Urinary bladder (tissue), 4 donors: ENCODE data around the gene SFI1. TPM values are rescaled to one million over a fixed set of nuclear protein-coding genes. Genes with fewer than 3 reads are reported as not detected.
"Not testable (repeated sequence)": the region's sequence is repeated elsewhere in the genome, so short reads cannot be mapped to it uniquely, and the experiment has no call there.

ENCODE experiments used
- DNase-seq: peaks from one replicate; pipeline ENCODE4 v3.0.0-alpha.2; 2015; ENCODE audit errors: extremely low spot score
- H3K27ac ChIP-seq: one replicate; pipeline ENCODE4 v1.5.1; 2013; ENCODE audit warnings: low read depth, mild to moderate bottlenecking, moderate library complexity
- H3K36me3 ChIP-seq: one replicate; pipeline ENCODE4 v1.6.1; 2013; ENCODE audit warnings: mild to moderate bottlenecking, moderate library complexity; ENCODE audit not compliant: insufficient read depth
- H3K4me1 ChIP-seq: one replicate; pipeline ENCODE4 v1.6.1; 2013; ENCODE audit warnings: mild to moderate bottlenecking, moderate library complexity; ENCODE audit not compliant: insufficient read depth
- H3K4me3 ChIP-seq: one replicate; pipeline ENCODE4 v1.5.1; 2013; ENCODE audit warnings: low read depth, low read length
- WGBS: extraction: QIAGEN DNeasy Blood & Tissue Kit; methylation state at CpG from one replicate; pipeline ENCODE4 v1.1.7; 2013; 5-methylcytosine and 5-hydroxymethylcytosine counted together
- polyA plus RNA-seq: library from polyadenylated mRNA; stranded (reverse); fragments of 200-250 nt; gene quantifications from one replicate; pipeline ENCODE4 v1.2.3, GENCODE V29; 2013
- total RNA-seq: library from RNA; depleted of rRNA; stranded (reverse); fragments of >200 nt; gene quantifications from one replicate; pipeline ENCODE4 v1.2.3, GENCODE V29; 2014
- donor health status: healthy with polysubstance abuse.
- donor health status: healthy.

The SFI1 gene
- total and polyA plus RNA-seq, 2 donors = 14.6 to 22.7 TPM

DNA sequence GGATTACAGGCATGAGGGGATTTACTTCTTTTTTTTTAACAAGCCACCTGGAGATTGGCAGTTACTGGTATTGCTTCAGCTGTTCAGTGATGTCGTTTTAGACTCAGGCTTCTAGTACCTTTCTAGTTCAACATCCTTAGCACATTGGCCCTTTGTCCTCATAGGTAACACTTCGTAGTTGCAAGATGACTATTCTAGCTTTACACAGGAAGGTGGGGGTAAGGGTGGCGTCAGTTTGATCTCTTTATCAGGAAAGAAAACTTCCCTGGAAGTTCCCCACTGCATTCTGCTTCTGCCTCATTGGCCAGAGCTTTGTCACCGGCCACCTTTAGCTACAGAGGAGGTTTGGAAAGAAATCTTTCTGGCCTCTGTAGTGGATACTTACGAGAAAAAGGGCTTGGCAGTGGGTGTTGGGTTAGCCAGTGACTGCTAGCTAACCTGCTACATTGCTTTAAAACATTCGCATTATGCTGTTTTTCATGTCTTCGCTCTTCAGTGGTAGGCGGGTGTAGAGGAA is 40.7 kb downstream of the SFI1 start:
- Histone ChIP-seq H3K4me1 (no peaks in the 10 kb centered on the region), H3K4me3 (no peak overlapping the region), H3K27ac (no peak overlapping the region), H3K36me3 (no peaks in the 10 kb centered on the region)
- WGBS = 83% methylated on average over 8 of the region's 8 CpGs
- DNase-seq = no peak

DNA sequence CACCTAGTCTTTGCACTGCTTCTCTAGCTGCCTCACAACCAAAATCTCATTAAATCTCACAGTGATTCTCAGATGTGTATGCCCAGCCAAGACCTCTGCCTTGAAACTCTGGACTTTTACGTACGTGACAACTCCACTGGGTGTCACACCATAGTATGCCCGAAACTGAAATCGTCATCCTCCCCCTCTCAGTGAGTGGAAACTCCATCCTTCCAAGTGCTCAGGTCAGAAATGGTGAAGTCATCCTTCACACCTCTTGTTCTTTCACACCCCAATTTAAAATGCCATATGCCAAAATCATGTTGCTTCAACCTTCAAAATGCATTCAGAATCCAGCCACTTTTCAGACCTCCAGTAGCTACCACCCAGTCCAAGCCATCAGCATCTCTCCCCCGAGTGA is 42.5 kb downstream of the SFI1 start:
- H3K4me1 ChIP-seq = no peaks in the 10 kb centered on the region
- no peak overlapping the region for H3K27ac ChIP-seq
- DNase-seq = no peak
- 87% methylated on average over 5 of the region's 5 CpGs for WGBS
- H3K4me3 ChIP-seq = no peak overlapping the region
- H3K36me3 ChIP-seq = no peaks in the 10 kb centered on the region

DNA sequence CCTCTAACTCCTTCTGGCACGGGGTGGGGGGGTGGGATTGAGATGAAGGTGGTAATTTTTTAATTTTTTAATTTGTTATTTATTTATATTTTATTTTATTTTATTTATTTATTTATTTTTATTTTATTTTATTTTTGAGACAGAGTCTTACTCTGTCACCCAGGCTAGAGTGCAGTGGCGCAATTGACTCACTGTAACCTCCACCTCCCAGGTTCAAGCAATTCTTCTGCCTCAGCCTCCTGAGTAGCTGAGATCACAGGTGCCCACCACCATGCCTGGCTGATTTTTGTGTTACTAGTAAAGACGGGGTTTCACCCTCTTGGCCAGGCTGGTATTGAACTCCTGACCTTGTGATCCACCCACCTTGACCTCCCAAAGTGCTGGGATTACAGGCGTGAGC is 43.8 kb downstream of the SFI1 start:
- 97% methylated on average over 4 of the region's 4 CpGs for WGBS
- H3K4me1 ChIP-seq, H3K4me3 ChIP-seq, H3K27ac ChIP-seq, H3K36me3 ChIP-seq, DNase-seq: not testable (repeated sequence)

DNA sequence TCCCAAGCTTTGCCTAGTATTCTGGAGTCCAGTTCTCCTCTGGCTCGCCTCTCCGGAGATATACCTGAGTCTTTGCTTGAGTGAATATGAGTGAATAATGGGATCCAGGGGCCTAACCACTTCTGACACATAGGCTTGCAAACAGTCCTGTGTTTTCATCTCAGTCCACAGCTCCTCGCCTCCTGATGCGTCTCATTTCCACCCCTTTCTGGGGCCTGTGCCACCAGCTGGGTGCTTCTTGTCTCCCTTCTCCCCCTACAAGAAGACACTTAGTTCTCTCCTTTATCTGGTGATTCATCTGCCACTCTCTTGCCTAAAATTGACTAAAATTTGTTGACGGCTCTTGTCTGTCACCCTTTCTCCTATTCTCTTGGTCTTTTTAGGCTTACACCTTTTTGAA is 44.6 kb downstream of the SFI1 start:
- H3K4me1 ChIP-seq = no peaks in the 10 kb centered on the region
- no peak for DNase-seq
- H3K4me3 ChIP-seq = no peak overlapping the region
- H3K27ac ChIP-seq = no peak overlapping the region
- H3K36me3 ChIP-seq = no peaks in the 10 kb centered on the region
- 98% methylated on average over 5 of the region's 5 CpGs for WGBS

DNA sequence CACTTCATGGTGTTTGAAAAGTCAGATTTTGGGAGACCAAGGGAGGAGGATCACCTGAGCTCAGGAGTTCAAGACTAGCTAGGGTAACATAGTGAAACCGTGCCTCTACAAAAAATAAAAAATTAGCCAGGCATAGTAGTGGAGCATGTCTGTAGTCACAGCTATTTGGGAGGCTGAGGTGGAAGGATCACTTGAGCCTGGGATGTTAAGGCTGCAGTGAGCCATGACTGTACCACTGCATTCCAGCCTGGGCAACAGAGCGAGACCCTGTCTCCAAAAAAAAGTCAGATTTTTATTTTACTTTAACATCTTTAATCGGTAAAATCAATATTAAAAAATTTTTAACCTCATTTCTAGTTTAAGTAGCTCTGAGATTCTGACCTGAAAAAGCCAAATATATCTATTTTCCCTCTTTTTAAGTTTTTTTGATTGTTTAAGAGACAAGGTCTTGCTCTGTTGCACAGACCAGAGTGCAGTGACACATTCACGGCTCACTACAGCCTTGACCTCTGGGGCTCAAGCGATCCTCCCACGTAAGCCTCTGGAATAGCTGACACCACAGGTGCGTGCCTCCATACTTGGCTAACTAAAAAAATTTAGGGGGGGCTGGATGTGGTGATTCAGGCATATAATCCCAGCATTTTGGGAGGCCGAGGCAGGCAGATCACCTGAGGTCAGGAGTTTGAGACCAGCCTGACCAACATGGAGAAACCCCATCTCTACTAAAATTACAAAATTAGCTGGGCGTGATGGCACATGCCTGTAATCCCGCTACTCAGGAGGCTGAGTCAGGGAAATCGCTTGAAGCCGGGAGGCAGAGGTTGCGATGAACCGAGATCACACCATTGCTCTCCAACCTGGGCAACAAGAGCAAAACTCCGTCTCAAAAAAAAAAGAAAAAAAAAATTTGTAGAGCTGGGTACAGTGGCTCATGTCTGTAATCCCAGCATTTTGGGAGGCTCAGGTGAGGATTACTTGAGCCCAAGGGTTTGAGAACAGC is 48.4 kb downstream of the SFI1 start:
- no peak overlapping the region for H3K4me3 ChIP-seq
- H3K27ac ChIP-seq = no peak overlapping the region
- no peak for DNase-seq
- no peaks in the 10 kb centered on the region for H3K4me1 ChIP-seq
- WGBS = 94% methylated on average over 15 of the region's 15 CpGs
- no peaks in the 10 kb centered on the region for H3K36me3 ChIP-seq

DNA sequence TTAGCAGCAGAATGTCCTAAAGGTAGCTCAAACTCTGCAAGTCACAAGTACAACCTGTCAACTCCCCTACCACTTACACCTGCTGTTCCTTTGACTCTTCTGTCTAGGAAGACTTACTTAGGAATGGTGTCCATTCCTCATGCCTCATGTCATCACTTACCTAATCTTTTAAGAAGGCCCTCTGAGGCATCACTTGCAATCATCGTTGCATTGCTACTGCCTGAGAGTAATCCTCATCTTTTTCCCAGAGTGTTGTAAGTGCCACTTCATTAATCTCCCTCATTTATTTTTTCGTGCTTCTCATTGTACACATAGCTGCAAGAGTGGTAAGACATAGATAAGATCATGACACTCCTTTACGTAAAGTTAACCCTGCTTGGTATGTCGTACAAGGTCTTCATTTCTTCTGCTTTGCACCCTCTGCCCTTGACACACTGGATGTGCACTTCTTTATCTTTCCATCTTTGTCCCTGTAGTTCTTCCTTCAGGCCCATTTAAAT is 54.6 kb downstream of the SFI1 start:
- 72% methylated on average over 4 of the region's 4 CpGs for WGBS
- DNase-seq = no peak
- Histone ChIP-seq H3K4me3 (no peak overlapping the region), H3K27ac (no peak overlapping the region), H3K4me1 (no peaks in the 10 kb centered on the region), H3K36me3 (peaks cover 5% of the 10 kb centered on the region)

DNA sequence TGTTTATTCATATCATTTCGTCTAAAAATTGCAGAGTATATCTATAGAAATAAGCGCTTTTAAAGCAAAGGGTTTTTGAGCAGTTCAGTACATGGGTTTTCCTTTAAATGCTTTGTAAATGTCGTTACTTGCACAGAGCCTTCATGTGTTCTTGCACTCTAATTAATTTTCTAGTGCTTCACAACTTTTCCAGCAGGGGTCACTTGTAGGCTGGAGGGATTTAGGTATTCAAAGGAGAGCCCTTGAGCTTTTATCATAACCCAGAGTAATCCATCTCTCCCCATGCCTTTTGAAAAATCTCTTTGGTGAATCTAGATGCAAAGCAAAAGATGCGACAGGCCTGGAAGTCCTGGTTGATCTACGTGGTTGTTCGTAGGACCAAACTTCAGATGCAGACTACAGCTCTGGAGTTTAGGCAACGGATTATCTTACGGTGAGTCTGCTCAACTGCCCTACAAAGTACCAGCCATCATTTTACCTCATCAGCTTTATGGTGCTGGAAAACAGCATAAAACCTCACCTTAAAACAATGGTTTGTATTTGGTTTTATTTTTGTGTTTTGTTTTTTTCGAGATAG is 60.4 kb downstream of the SFI1 start:
- H3K4me1 ChIP-seq = no peaks in the 10 kb centered on the region
- WGBS = 72% methylated on average over 9 of the region's 9 CpGs
- H3K27ac ChIP-seq = no peak overlapping the region
- H3K36me3 ChIP-seq = no peaks in the 10 kb centered on the region
- DNase-seq = peak; percentile 7
- H3K4me3 ChIP-seq = no peak overlapping the region

DNA sequence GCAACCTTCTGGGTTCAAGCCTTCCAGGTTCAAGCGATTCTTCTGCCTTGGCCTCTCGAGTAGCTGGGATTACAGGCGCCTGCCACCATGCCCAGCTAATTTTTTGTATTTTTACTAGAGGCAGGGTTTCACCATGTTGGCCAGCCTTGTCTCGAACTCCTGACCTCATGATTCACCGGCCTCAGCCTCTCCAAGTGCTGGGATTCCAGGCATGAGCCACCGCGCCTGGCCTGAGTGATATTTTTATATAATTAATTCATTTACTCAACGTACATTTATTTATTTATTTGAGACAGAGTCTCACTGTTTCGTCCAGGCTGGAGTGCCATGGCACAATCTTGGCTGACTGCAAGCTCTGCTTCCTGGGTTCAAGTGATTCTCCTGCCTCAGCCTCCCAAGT is 62.2 kb downstream of the SFI1 start:
- not testable (repeated sequence) for H3K4me3 ChIP-seq, DNase-seq, H3K4me1 ChIP-seq, H3K27ac ChIP-seq, H3K36me3 ChIP-seq
- 94% methylated on average over 9 of the region's 9 CpGs for WGBS

DNA sequence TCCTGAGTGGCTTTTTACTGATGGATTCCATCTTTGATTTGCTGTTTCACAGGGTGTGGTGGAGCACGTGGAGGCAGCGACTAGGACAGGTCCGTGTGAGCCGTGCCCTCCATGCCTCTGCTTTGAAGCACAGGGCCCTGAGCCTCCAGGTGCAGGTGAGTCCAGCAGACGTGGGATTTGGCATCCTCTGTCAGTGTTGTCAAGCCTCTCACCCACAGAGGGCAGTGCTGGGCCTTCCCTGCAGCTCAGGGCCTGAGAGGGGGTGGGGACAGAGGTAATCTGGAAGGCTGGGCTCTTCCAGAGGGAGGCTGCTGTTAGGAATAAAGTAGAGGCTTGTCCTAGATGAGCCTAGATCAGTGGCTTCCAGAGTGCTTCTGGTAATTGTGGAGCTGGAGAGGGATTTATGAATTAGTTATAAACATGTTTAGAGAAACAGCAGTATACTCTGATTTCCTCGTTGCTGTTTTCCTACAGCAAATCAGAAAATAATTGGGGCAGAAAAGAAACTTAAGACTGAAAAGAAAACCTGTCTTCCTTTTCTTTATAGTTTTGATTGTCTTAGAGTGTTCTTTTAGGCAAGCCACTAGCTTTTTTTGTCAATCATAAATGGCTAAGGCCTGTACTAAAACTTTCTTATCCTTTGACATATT is 65.0 kb downstream of the SFI1 start:
- no peak for DNase-seq
- no peak overlapping the region for H3K4me3 ChIP-seq
- 35% methylated on average over 6 of the region's 6 CpGs for WGBS
- H3K27ac ChIP-seq = no peak overlapping the region
- no peaks in the 10 kb centered on the region for H3K36me3 ChIP-seq
- H3K4me1 ChIP-seq = no peaks in the 10 kb centered on the region

DNA sequence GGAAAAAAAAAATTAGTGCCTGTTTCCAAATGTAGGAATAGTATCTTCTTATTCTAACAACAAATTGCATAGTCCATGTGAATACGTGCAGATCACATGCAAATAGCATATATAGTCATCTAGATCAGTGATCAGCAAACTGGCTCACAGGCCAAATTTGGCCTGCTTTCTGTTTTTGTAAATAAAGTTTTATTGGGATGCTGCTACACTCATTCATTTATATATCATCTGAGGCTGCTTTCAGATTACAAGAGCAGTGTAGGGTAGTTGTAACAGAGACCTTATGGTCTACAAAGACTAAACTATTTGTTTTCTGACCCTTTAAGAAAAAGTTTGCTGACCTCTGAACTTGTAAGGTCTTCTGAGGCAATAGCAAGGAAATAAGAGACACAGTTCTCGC is 65.6 kb downstream of the SFI1 start:
- no peak for DNase-seq
- H3K27ac ChIP-seq = no peak overlapping the region
- no peaks in the 10 kb centered on the region for H3K4me1 ChIP-seq
- no peak overlapping the region for H3K4me3 ChIP-seq
- 96% methylated on average over 2 of the region's 2 CpGs for WGBS
- no peaks in the 10 kb centered on the region for H3K36me3 ChIP-seq

DNA sequence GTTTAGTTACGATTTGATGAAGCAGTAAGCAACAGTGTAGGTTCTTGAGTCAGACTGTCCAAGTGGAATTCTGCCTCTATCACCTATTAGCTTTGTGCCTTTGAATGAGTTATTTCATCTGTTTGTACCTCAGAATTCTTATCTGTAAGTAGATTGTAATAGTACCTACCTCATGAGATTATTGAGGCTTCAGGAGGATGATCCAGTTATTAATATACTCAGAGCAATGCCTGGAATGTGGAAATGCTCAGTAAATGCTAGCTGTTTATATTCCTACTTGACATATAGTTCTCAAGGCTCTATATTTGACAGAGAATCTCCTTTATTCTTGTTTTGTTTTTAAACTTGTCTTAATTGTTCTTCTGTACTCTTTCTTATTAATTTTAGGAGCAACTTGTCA is 70.1 kb downstream of the SFI1 start:
- DNase-seq = no peak
- 96% methylated on average over 1 of the region's 1 CpG for WGBS
- H3K4me1 ChIP-seq = no peaks in the 10 kb centered on the region
- H3K4me3 ChIP-seq = no peak overlapping the region
- H3K36me3 ChIP-seq = no peaks in the 10 kb centered on the region
- H3K27ac ChIP-seq = no peak overlapping the region

DNA sequence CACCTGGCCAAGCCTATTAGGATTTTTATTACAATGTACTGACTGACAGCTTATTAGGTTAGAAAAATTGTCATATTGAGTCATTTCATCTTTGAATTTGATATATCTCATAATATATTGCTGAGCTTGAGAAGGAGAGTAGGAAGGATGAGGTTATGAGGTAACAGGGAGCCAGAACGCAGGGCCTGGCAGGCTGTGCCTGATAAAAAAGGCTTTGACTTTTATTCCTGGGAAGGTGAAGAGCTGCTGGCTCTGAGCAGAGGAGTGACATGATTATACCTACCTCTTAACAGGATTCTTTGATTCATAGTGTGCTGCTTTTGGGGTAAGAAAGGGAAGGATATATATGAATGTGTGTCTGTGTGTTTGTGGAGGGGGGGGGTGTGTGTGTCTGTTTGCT is 70.9 kb downstream of the SFI1 start:
- 90% methylated on average over 1 of the region's 1 CpG for WGBS
- Histone ChIP-seq H3K4me1 (no peaks in the 10 kb centered on the region), H3K27ac (no peak overlapping the region), H3K36me3 (no peaks in the 10 kb centered on the region), H3K4me3 (no peak overlapping the region)
- no peak for DNase-seq

DNA sequence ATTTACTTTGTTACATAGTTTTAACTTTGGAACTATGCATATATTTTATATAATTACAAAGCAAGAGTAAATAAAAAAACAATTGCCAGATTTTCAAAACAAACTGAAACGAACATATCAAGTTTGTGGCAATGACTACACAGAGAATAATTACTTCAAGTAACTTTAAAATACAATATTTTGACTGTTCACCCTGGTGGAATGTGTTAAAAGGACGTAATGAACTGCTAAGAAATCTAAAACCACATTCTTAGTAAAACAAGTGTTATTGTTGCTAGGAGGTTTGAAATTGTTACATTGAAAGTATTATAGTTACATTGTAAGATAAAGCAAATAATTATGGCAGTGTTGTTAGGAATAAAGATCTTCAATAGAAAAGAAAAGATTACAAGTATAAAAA is 71.4 kb downstream of the SFI1 start:
- Histone ChIP-seq H3K4me3 (no peak overlapping the region), H3K27ac (no peak overlapping the region), H3K36me3 (no peaks in the 10 kb centered on the region), H3K4me1 (no peaks in the 10 kb centered on the region)
- DNase-seq = no peak
- 84% methylated on average over 2 of the region's 2 CpGs for WGBS
